GM23338 (cell line): ENCODE measurements around the gene BCAP31. TPM values are rescaled to one million over a fixed set of nuclear protein-coding genes. Genes with fewer than 3 reads are reported as not detected.

Experiments
- CREB1 ChIP-seq: fragments of 250-450 bp; sonication (Bioruptor Pico); IDR thresholded peaks from 2 replicates; pipeline ENCODE4 v1.5.0; 2020; ENCODE audit warnings: low read depth, mild to moderate bottlenecking, moderate library complexity
- EZH2 ChIP-seq: fragments of 200-600 bp; sonication (generic); IDR thresholded peaks from one replicate; pipeline ENCODE4 v1.8.0; 2017; ENCODE audit warnings: antibody characterized with exemption, mild to moderate bottlenecking, low read depth; ENCODE audit not compliant: unreplicated experiment
- EZH2phosphoT487 ChIP-seq: fragments of 200-600 bp; sonication (generic); IDR thresholded peaks from one replicate; pipeline ENCODE4 v1.8.1; 2018; ENCODE audit warnings: antibody characterized with exemption; ENCODE audit not compliant: unreplicated experiment
- JUNB ChIP-seq: IDR thresholded peaks from one replicate; pipeline ENCODE4 v1.6.1; 2016; ENCODE audit warnings: antibody characterized with exemption; ENCODE audit not compliant: unreplicated experiment
- POLR2AphosphoS5 ChIP-seq: IDR thresholded peaks from 2 replicates; pipeline ENCODE4 v1.6.1; 2016; ENCODE audit warnings: antibody characterized with exemption, low read depth
- REST ChIP-seq: IDR thresholded peaks from one replicate; pipeline ENCODE4 v1.6.1; 2018; ENCODE audit warnings: antibody characterized with exemption; ENCODE audit not compliant: unreplicated experiment
- STAT1 ChIP-seq: IDR thresholded peaks from one replicate; pipeline ENCODE4 v1.6.1; 2016; ENCODE audit warnings: antibody characterized with exemption; ENCODE audit not compliant: unreplicated experiment
- ZNF114 ChIP-seq: fragments of 250-450 bp; sonication (Bioruptor Pico); IDR thresholded peaks from 2 replicates; pipeline ENCODE4 v1.5.0; 2020; ENCODE audit warnings: mild to moderate bottlenecking, moderate library complexity
- ZNF331 ChIP-seq: fragments of 250-450 bp; sonication (Bioruptor Pico); IDR thresholded peaks from 2 replicates; pipeline ENCODE4 v1.5.0; 2020; ENCODE audit warnings: low read depth, mild to moderate bottlenecking, moderate library complexity
- ZNF462 ChIP-seq: fragments of 250-450 bp; sonication (Bioruptor Pico); IDR thresholded peaks from 2 replicates; pipeline ENCODE4 v1.5.0; 2020; ENCODE audit warnings: mild to moderate bottlenecking, moderate library complexity
- polyA plus RNA-seq: library from polyadenylated mRNA; unstranded; fragments of >200 nt; fragmentation: Nextera tagmentation; extraction: Ambion mirVana; gene quantifications from 2 replicates; pipeline ENCODE4 v1.2.1, GENCODE V29; 2016
- total RNA-seq: library from RNA; depleted of rRNA; stranded (reverse); fragments of >200 nt; shearing (Covaris generic); gene quantifications from 2 replicates; pipeline ENCODE4 v1.2.3, GENCODE V29; 2014
- TF ChIP-seq, protein P1 (sequence below), 2 experiments: fragments of 200-600 bp in 1 of 2; sonication (generic) in 1 of 2; conservative IDR thresholded peaks; 2 replicates each; pipeline versions ENCODE4 v1.5.1 to v1.6.1; 2016 to 2017; ENCODE audit warnings: antibody characterized with exemption in 2 of 2, low read depth in 2 of 2, mild to moderate bottlenecking in 2 of 2, moderate library complexity in 1 of 2

BCAP31 gene
- total and polyA plus RNA-seq, 2 experiments from 2014 or later, result 85.0 to 145 TPM

DNA sequence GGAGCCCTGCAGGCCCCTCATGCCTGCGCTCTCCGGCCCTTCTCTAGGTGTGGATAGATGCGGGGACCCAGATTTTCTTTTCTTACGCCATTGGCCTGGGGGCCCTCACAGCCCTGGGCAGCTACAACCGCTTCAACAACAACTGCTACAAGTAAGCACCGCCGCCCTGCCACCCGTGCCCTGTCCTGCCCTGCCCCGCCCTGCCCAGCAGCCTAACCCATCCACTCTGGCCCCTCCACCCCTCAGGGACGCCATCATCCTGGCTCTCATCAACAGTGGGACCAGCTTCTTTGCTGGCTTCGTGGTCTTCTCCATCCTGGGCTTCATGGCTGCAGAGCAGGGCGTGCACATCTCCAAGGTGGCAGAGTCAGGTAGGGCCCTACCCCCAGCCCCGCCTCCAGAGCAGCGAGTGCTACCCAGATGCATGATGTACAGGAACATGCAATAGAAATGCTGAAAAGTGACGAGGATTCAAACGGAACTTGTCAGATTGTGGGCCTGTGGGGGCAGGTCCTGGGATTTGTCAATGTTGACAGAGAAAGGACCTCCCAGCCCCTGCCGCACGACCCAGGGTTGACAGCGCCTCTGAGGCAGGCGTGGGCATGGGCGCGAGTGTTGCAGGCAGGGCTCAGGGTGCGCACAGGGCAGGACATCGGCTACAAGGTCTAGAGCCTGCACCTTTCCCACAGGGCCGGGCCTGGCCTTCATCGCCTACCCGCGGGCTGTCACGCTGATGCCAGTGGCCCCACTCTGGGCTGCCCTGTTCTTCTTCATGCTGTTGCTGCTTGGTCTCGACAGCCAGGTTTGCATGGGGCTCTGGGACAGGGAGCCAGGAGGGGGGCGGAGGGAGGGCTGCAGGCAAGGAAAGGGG, 30.7 kb downstream of the BCAP31 start (continued):
- TF ChIP-seq ZNF462 (CRISPR knock-in tag) (no peak), CREB1 (no peak), EZH2phosphoT487 (no peak), REST (no peak), POLR2AphosphoS5 (no peak), STAT1 (no peak), ZNF114 (CRISPR knock-in tag) (no peak), JUNB (no peak), ZNF331 (CRISPR knock-in tag) (no peak), EZH2 (no peak)
- TF ChIP-seq, protein P1, sequence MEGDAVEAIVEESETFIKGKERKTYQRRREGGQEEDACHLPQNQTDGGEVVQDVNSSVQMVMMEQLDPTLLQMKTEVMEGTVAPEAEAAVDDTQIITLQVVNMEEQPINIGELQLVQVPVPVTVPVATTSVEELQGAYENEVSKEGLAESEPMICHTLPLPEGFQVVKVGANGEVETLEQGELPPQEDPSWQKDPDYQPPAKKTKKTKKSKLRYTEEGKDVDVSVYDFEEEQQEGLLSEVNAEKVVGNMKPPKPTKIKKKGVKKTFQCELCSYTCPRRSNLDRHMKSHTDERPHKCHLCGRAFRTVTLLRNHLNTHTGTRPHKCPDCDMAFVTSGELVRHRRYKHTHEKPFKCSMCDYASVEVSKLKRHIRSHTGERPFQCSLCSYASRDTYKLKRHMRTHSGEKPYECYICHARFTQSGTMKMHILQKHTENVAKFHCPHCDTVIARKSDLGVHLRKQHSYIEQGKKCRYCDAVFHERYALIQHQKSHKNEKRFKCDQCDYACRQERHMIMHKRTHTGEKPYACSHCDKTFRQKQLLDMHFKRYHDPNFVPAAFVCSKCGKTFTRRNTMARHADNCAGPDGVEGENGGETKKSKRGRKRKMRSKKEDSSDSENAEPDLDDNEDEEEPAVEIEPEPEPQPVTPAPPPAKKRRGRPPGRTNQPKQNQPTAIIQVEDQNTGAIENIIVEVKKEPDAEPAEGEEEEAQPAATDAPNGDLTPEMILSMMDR (conservative IDR thresholded peaks at IDR 0.05; ENCODE audit: low read depth in 2 of 2), result no peak
